ENCODE results near the gene HDLBP. TPM values are rescaled to one million over a fixed set of nuclear protein-coding genes. Genes with fewer than 3 reads are reported as not detected.

HDLBP gene
- total and polyA plus RNA-seq, 10 of the 15 experiments (the other 5 are each of a cell fraction or from before 2014, with no cell fraction given), result 19.5 to 383 (median 249) TPM

- no peak for FAIRE-seq
- Histone ChIP-seq H2AFZ (ENCODE audit: control insufficient read depth, low read depth, low read length) (no peak overlapping the region), H3K79me2 (ENCODE audit: control insufficient read depth, insufficient read depth, low read length) (no peaks in the 10 kb centered on the region), H3K4me3 (no peak overlapping the region), H3K9me3 (replicated peaks; ENCODE audit: control insufficient read depth, insufficient read depth, low read length) (no peaks in the 10 kb centered on the region), H3K27me3 (replicated peaks in 1 of 2; ENCODE audit: control insufficient read depth in 2 of 2, insufficient read depth in 2 of 2, low read length in 1 of 2) (no peaks in the 10 kb centered on the region), H3K4me2 (ENCODE audit: control insufficient read depth, insufficient read depth) (no peak overlapping the region), H3K27ac (ENCODE audit: control insufficient read depth, insufficient read depth) (no peak overlapping the region), H3K4me1 (ENCODE audit: control insufficient read depth, insufficient read depth, low read length) (no peaks in the 10 kb centered on the region), H3K9ac (ENCODE audit: control insufficient read depth, insufficient read depth, low read length) (no peak overlapping the region), H4K20me1 (ENCODE audit: control insufficient read depth, insufficient read depth) (no peaks in the 10 kb centered on the region), H3K36me3 (ENCODE audit: control insufficient read depth in 2 of 2, insufficient read depth in 2 of 2, low read length in 1 of 2) (no peaks in the 10 kb centered on the region)
- 19% methylated on average over 9 of the region's 9 CpGs for WGBS (ENCODE audit: insufficient coverage, insufficient replicate concordance, low lambda C conversion rate, missing lambda C conversion rate)
- ChIA-PET CTCF (interaction anchor here (0.8 to 1.7 kb wide), 2 partner anchors 138 to 176 kb away, joined by 3 to 4 read pairs; no protein-coding TSS in a partner anchor), SMC1A (ENCODE audit: uncharacterized antibody, unreplicated experiment) (no interaction called here), POLR2A (interaction anchor here (0.6 kb wide), 2 partner anchors 96 to 213 kb away, joined by 3 to 5 read pairs; no protein-coding TSS in a partner anchor), RAD21 (ENCODE audit: unreplicated experiment) (interaction anchor here (1.4 kb wide), 1 partner anchor 137 kb away, joined by 4 read pairs; no protein-coding TSS in a partner anchor)
- intact Hi-C loops (cut with micrococcal nuclease; ENCODE audit: unreplicated experiment) (loop anchor here (5.0 to 10.0 kb wide), 2 partner anchors 138 to 361 kb away; no protein-coding TSS in a partner anchor), in situ Hi-C loops (cut with MboI) (loop anchor here (5.0 kb wide), 1 partner anchor 138 kb away; no protein-coding TSS in a partner anchor)
- TF ChIP-seq KLF5 (IDR thresholded peaks at IDR 0.05; ENCODE audit: partially characterized antibody) (no peak), BCL11A (IDR thresholded peaks at IDR 0.05; ENCODE audit: low read depth, low read length) (no peak), IRF5 (IDR thresholded peaks at IDR 0.05; ENCODE audit: borderline replicate concordance) (no peak), CEBPZ (IDR thresholded peaks at IDR 0.05; ENCODE audit: low read depth, low read length) (no peak), SMC3 (IDR thresholded peaks at IDR 0.05; ENCODE audit: borderline replicate concordance, low read length) (no peak)
- BruUV-seq (replicated peaks), result no TSS peak
- no peak for DNase-seq (ENCODE audit: low read depth, low spot score)
- ATAC-seq, result no peak
These were observed 100.1 kb downstream of the HDLBP start for GRCh38 chr2:241215421-241215820.

Measured in GM12878 (cell line).